Activated T-cell treated with anti-CD3 and anti-CD28 coated beads, Interleukin-2, amount 50 U/mL, for 24 hours (primary cell): ENCODE results near the gene RBM19.

ENCODE experiments used
- DNase-seq: peaks from one replicate; pipeline ENCODE4 v3.0.0-alpha.2; 2020
- H3K27ac Mint-ChIP-seq: 2 replicates; pipeline ENCODE4 v1.8.0; 2020; ENCODE audit warnings: mild to moderate bottlenecking, mixed read lengths
- H3K27me3 Mint-ChIP-seq: 2 replicates; pipeline ENCODE4 v1.8.0; 2020; ENCODE audit warnings: mixed read lengths
- H3K36me3 Mint-ChIP-seq: 2 replicates; pipeline ENCODE4 v1.8.0; 2020; ENCODE audit warnings: low read depth, mixed read lengths
- H3K4me1 Mint-ChIP-seq: 2 replicates; pipeline ENCODE4 v1.8.0; 2020; ENCODE audit warnings: low read depth, mixed read lengths
- H3K4me3 Mint-ChIP-seq: 2 replicates; pipeline ENCODE4 v1.8.0; 2020; ENCODE audit warnings: mild to moderate bottlenecking, moderate library complexity, mixed read lengths
- H3K9me3 Mint-ChIP-seq: 2 replicates; pipeline ENCODE4 v1.8.0; 2020; ENCODE audit warnings: mixed read lengths

Gene RBM19

GRCh38 chr12:113950873-113951272, 15.3 kb downstream of the RBM19 start:
- H3K27me3 Mint-ChIP-seq, result no peaks in the 10 kb centered on the region
- no peaks in the 10 kb centered on the region for H3K9me3 Mint-ChIP-seq
- H3K4me3 Mint-ChIP-seq, result no peak overlapping the region
- H3K4me1 Mint-ChIP-seq, result no peaks in the 10 kb centered on the region
- H3K27ac Mint-ChIP-seq, result peak overlapping the region; percentile 69
- H3K36me3 Mint-ChIP-seq, result peaks cover 100% of the 10 kb centered on the region
- no peak for DNase-seq

GRCh38 chr12:113949321-113950305, 16.5 kb downstream of the RBM19 start:
- H3K4me3 Mint-ChIP-seq, result no peak overlapping the region
- H3K4me1 Mint-ChIP-seq, result no peaks in the 10 kb centered on the region
- peak overlapping the region; percentile 37 for H3K27ac Mint-ChIP-seq
- no peak for DNase-seq
- H3K27me3 Mint-ChIP-seq, result no peaks in the 10 kb centered on the region
- H3K9me3 Mint-ChIP-seq, result no peaks in the 10 kb centered on the region
- H3K36me3 Mint-ChIP-seq, result peaks cover 99% of the 10 kb centered on the region

- DNase-seq, result no peak
- Mint-ChIP-seq H3K27ac (no peak overlapping the region), H3K36me3 (peaks cover 96% of the 10 kb centered on the region), H3K4me3 (no peak overlapping the region), H3K27me3 (no peaks in the 10 kb centered on the region), H3K4me1 (no peaks in the 10 kb centered on the region), H3K9me3 (no peaks in the 10 kb centered on the region)
Observed at GRCh38 chr12:113948151-113948914, 17.8 kb downstream of the RBM19 start.

- no peak for DNase-seq
- no peaks in the 10 kb centered on the region for H3K27me3 Mint-ChIP-seq
- H3K4me1 Mint-ChIP-seq, result no peaks in the 10 kb centered on the region
- no peak overlapping the region for H3K27ac Mint-ChIP-seq
- H3K36me3 Mint-ChIP-seq, result peaks cover 96% of the 10 kb centered on the region
- no peaks in the 10 kb centered on the region for H3K9me3 Mint-ChIP-seq
- no peak overlapping the region for H3K4me3 Mint-ChIP-seq
Observed at GRCh38 chr12:113946175-113946574, 19.9 kb downstream of the RBM19 start.

GRCh38 chr12:113945174-113946173, 20.7 kb downstream of the RBM19 start:
- no peaks in the 10 kb centered on the region for H3K4me1 Mint-ChIP-seq
- H3K27me3 Mint-ChIP-seq, result no peaks in the 10 kb centered on the region
- H3K27ac Mint-ChIP-seq, result no peak overlapping the region
- H3K36me3 Mint-ChIP-seq, result peaks cover 96% of the 10 kb centered on the region
- H3K9me3 Mint-ChIP-seq, result no peaks in the 10 kb centered on the region
- no peak overlapping the region for H3K4me3 Mint-ChIP-seq
- DNase-seq, result no peak

- no peak for DNase-seq
- Mint-ChIP-seq H3K9me3 (no peaks in the 10 kb centered on the region), H3K4me1 (no peaks in the 10 kb centered on the region), H3K36me3 (peaks cover 95% of the 10 kb centered on the region), H3K27ac (no peak overlapping the region), H3K4me3 (no peak overlapping the region), H3K27me3 (no peaks in the 10 kb centered on the region)
Observed at GRCh38 chr12:113942209-113942608, 23.9 kb downstream of the RBM19 start.

- H3K27ac Mint-ChIP-seq, result no peak overlapping the region
- H3K27me3 Mint-ChIP-seq, result no peaks in the 10 kb centered on the region
- H3K9me3 Mint-ChIP-seq, result no peaks in the 10 kb centered on the region
- peaks cover 95% of the 10 kb centered on the region for H3K36me3 Mint-ChIP-seq
- H3K4me1 Mint-ChIP-seq, result no peaks in the 10 kb centered on the region
- no peak overlapping the region for H3K4me3 Mint-ChIP-seq
- DNase-seq, result no peak
Observed at GRCh38 chr12:113941208-113941486, 25.0 kb downstream of the RBM19 start.

- no peak overlapping the region for H3K27ac Mint-ChIP-seq
- H3K4me3 Mint-ChIP-seq, result no peak overlapping the region
- H3K9me3 Mint-ChIP-seq, result no peaks in the 10 kb centered on the region
- no peaks in the 10 kb centered on the region for H3K27me3 Mint-ChIP-seq
- no peaks in the 10 kb centered on the region for H3K4me1 Mint-ChIP-seq
- peaks cover 95% of the 10 kb centered on the region for H3K36me3 Mint-ChIP-seq
- no peak for DNase-seq
Observed at GRCh38 chr12:113940357-113941207, 25.5 kb downstream of the RBM19 start.

- no peak overlapping the region for H3K4me3 Mint-ChIP-seq
- H3K27ac Mint-ChIP-seq, result no peak overlapping the region
- no peak for DNase-seq
- no peaks in the 10 kb centered on the region for H3K27me3 Mint-ChIP-seq
- no peaks in the 10 kb centered on the region for H3K9me3 Mint-ChIP-seq
- H3K4me1 Mint-ChIP-seq, result no peaks in the 10 kb centered on the region
- H3K36me3 Mint-ChIP-seq, result peaks cover 95% of the 10 kb centered on the region
Observed at GRCh38 chr12:113939867-113940266, 26.3 kb downstream of the RBM19 start.

- H3K4me3 Mint-ChIP-seq, result no peak overlapping the region
- DNase-seq, result no peak
- H3K27ac Mint-ChIP-seq, result peak overlapping the region; percentile 2
- no peaks in the 10 kb centered on the region for H3K4me1 Mint-ChIP-seq
- H3K9me3 Mint-ChIP-seq, result no peaks in the 10 kb centered on the region
- H3K36me3 Mint-ChIP-seq, result peaks cover 99% of the 10 kb centered on the region
- no peaks in the 10 kb centered on the region for H3K27me3 Mint-ChIP-seq
Observed at GRCh38 chr12:113938471-113938870, 27.7 kb downstream of the RBM19 start.

GRCh38 chr12:113936460-113936859, 29.7 kb downstream of the RBM19 start:
- Mint-ChIP-seq H3K36me3 (peaks cover 99% of the 10 kb centered on the region), H3K27me3 (no peaks in the 10 kb centered on the region), H3K9me3 (no peaks in the 10 kb centered on the region), H3K4me1 (peaks cover 4% of the 10 kb centered on the region), H3K27ac (no peak overlapping the region), H3K4me3 (no peak overlapping the region)
- DNase-seq, result no peak

GRCh38 chr12:113935459-113935858, 30.7 kb downstream of the RBM19 start:
- Mint-ChIP-seq H3K4me3 (no peak overlapping the region), H3K36me3 (peaks cover 99% of the 10 kb centered on the region), H3K27ac (no peak overlapping the region), H3K27me3 (no peaks in the 10 kb centered on the region), H3K4me1 (peaks cover 10% of the 10 kb centered on the region), H3K9me3 (no peaks in the 10 kb centered on the region)
- DNase-seq, result no peak

GRCh38 chr12:113934946-113935345, 31.2 kb downstream of the RBM19 start:
- H3K9me3 Mint-ChIP-seq, result no peaks in the 10 kb centered on the region
- H3K4me1 Mint-ChIP-seq, result peaks cover 16% of the 10 kb centered on the region
- H3K4me3 Mint-ChIP-seq, result no peak overlapping the region
- no peak overlapping the region for H3K27ac Mint-ChIP-seq
- H3K36me3 Mint-ChIP-seq, result peaks cover 99% of the 10 kb centered on the region
- H3K27me3 Mint-ChIP-seq, result no peaks in the 10 kb centered on the region
- no peak for DNase-seq
